H9 (cell line): Measurements from ENCODE around the gene GRK1. TPM values are rescaled to one million over a fixed set of nuclear protein-coding genes. Genes with fewer than 3 reads are reported as not detected.
"Not testable (repeated sequence)": the region's sequence is repeated elsewhere in the genome, so short reads cannot be mapped to it uniquely, and the experiment has no call there.

Experiments used
- DNase-seq: peaks from one replicate; pipeline ENCODE4 v3.0.0-alpha.2; 2017
- H2AFZ ChIP-seq: one replicate; pipeline ENCODE4 v1.6.1; 2013; ENCODE audit warnings: mild to moderate bottlenecking, low read length, control low read depth, moderate library complexity
- H2AK5ac ChIP-seq: 2 replicates; pipeline ENCODE4 v1.6.1; 2013; ENCODE audit warnings: low read length, control low read depth, mixed read lengths; ENCODE audit not compliant: insufficient read length
- H2BK120ac ChIP-seq: one replicate; pipeline ENCODE4 v1.6.1; 2013; ENCODE audit warnings: low read depth, mild to moderate bottlenecking, low read length, control low read depth, inconsistent platforms; ENCODE audit not compliant: poor library complexity, severe bottlenecking
- H2BK12ac ChIP-seq: 2 replicates; pipeline ENCODE4 v1.6.1; 2013; ENCODE audit warnings: low read length, control low read depth, mixed read lengths, low read depth; ENCODE audit not compliant: insufficient read length
- H2BK15ac ChIP-seq: 2 replicates; pipeline ENCODE4 v1.6.1; 2013; ENCODE audit warnings: low read depth, low read length, control low read depth
- H2BK20ac ChIP-seq: one replicate; pipeline ENCODE4 v1.6.1; 2013; ENCODE audit warnings: low read depth, mild to moderate bottlenecking, low read length, control low read depth, inconsistent platforms; ENCODE audit not compliant: poor library complexity, severe bottlenecking
- H2BK5ac ChIP-seq: 2 replicates; pipeline ENCODE4 v1.6.1; 2013; ENCODE audit warnings: low read length, control low read depth, mixed read lengths; ENCODE audit not compliant: insufficient read length
- H3K14ac ChIP-seq: 2 replicates; pipeline ENCODE4 v1.6.1; 2013; ENCODE audit warnings: low read length, control low read depth; ENCODE audit not compliant: insufficient read depth
- H3K18ac ChIP-seq: 2 replicates; pipeline ENCODE4 v1.6.1; 2013; ENCODE audit warnings: low read depth, mild to moderate bottlenecking, mixed read lengths, low read length, control low read depth; ENCODE audit not compliant: insufficient read length
- H3K23ac ChIP-seq: 2 replicates; pipeline ENCODE4 v1.6.1; 2013; ENCODE audit warnings: low read length, control low read depth, mixed read lengths, low read depth; ENCODE audit not compliant: insufficient read length
- H3K23me2 ChIP-seq: 2 replicates; pipeline ENCODE4 v1.6.1; 2013; ENCODE audit warnings: low read depth, mild to moderate bottlenecking, mixed read lengths, low read length, control low read depth; ENCODE audit not compliant: insufficient read length, poor library complexity, severe bottlenecking
- H3K27ac ChIP-seq: 2 replicates; pipeline ENCODE4 v1.5.1; 2013; ENCODE audit warnings: low read length, control low read depth, mixed read lengths, low read depth; ENCODE audit not compliant: insufficient read length
- H3K27me3 ChIP-seq: 2 replicates; pipeline ENCODE4 v1.6.1; 2013; ENCODE audit warnings: low read length, control low read depth, inconsistent platforms; ENCODE audit not compliant: insufficient read depth
- H3K4ac ChIP-seq: 2 replicates; pipeline ENCODE4 v1.6.1; 2013; ENCODE audit warnings: low read depth, mild to moderate bottlenecking, control low read depth, inconsistent platforms, low read length, moderate library complexity
- H3K4me1 ChIP-seq: 2 replicates; pipeline ENCODE4 v1.6.1; 2013; ENCODE audit warnings: low read length, control low read depth, inconsistent platforms; ENCODE audit not compliant: insufficient read depth
- H3K4me2 ChIP-seq: 2 replicates; pipeline ENCODE4 v1.6.1; 2013; ENCODE audit warnings: low read length, control low read depth, mixed read lengths; ENCODE audit not compliant: insufficient read length, insufficient read depth
- H3K56ac ChIP-seq: 2 replicates; pipeline ENCODE4 v1.6.1; 2013; ENCODE audit warnings: low read depth, mild to moderate bottlenecking, mixed read lengths, low read length, control low read depth; ENCODE audit not compliant: insufficient read length
- H3K79me1 ChIP-seq: 2 replicates; pipeline ENCODE4 v1.6.1; 2013; ENCODE audit warnings: low read depth, mild to moderate bottlenecking, moderate library complexity, low read length, control low read depth, inconsistent platforms; ENCODE audit not compliant: insufficient read depth, poor library complexity, severe bottlenecking
- H3K79me2 ChIP-seq: 2 replicates; pipeline ENCODE4 v1.6.1; 2013; ENCODE audit warnings: low read length, control low read depth, inconsistent platforms; ENCODE audit not compliant: insufficient read depth
- H3K9ac ChIP-seq: 2 replicates; pipeline ENCODE4 v1.6.1; 2013; ENCODE audit warnings: low read length, control low read depth, mixed read lengths; ENCODE audit not compliant: insufficient read length; ENCODE audit errors: extremely low read depth
- H3K9me3 ChIP-seq: one replicate; pipeline ENCODE4 v1.6.1; 2013; ENCODE audit warnings: low read depth, low read length, inconsistent platforms; ENCODE audit not compliant: control insufficient read depth
- H3T11ph ChIP-seq: one replicate; pipeline ENCODE4 v1.6.1; 2013; ENCODE audit warnings: mild to moderate bottlenecking, low read length, control low read depth, inconsistent platforms
- H4K20me1 ChIP-seq: one replicate; pipeline ENCODE4 v1.6.1; 2013; ENCODE audit not compliant: control insufficient read depth, insufficient read length, insufficient read depth
- H4K5ac ChIP-seq: 2 replicates; pipeline ENCODE4 v1.6.1; 2013; ENCODE audit warnings: low read depth, mild to moderate bottlenecking, mixed read lengths, low read length, control low read depth; ENCODE audit not compliant: insufficient read length
- H4K8ac ChIP-seq: replicated peaks from 2 replicates; pipeline ENCODE4 v1.6.1; 2013; ENCODE audit warnings: low read length, control low read depth, mixed read lengths, low read depth; ENCODE audit not compliant: insufficient read length
- H4K91ac ChIP-seq: 2 replicates; pipeline ENCODE4 v1.6.1; 2013; ENCODE audit warnings: low read depth, mild to moderate bottlenecking, moderate library complexity, mixed read lengths, low read length, control low read depth; ENCODE audit not compliant: insufficient read length
- H3K27ac Mint-ChIP-seq, 3 experiments: 2 replicates in 2 of 3; 3 replicates in 1 of 3; pipeline ENCODE4 v1.8.0; 2020 to 2021; ENCODE audit warnings: mixed read lengths in 3 of 3, mild to moderate bottlenecking in 1 of 3, moderate library complexity in 1 of 3
- H3K27me3 Mint-ChIP-seq: 2 replicates; pipeline ENCODE4 v1.8.0; 2021; ENCODE audit warnings: low read depth, mild to moderate bottlenecking, moderate library complexity, mixed read lengths
- H3K36me3 Mint-ChIP-seq, 3 experiments: 2 replicates in 2 of 3; 3 replicates in 1 of 3; pipeline ENCODE4 v1.8.0; 2020 to 2021; ENCODE audit warnings: low read depth in 3 of 3, mixed read lengths in 3 of 3; ENCODE audit not compliant: insufficient read depth in 1 of 3
- H3K4me1 Mint-ChIP-seq, 2 experiments: 2 replicates each; pipeline ENCODE4 v1.8.0; 2020; ENCODE audit warnings: mixed read lengths in 2 of 2
- H3K4me3 Mint-ChIP-seq, 2 experiments: 2 replicates in 1 of 2; 3 replicates in 1 of 2; pipeline ENCODE4 v1.8.0; 2020 to 2021; ENCODE audit warnings: mild to moderate bottlenecking in 2 of 2, mixed read lengths in 2 of 2, moderate library complexity in 1 of 2
- H3K9me3 Mint-ChIP-seq, 2 experiments: 2 replicates in 1 of 2; 3 replicates in 1 of 2; pipeline ENCODE4 v1.8.0; 2020; ENCODE audit warnings: mild to moderate bottlenecking in 2 of 2, mixed read lengths in 2 of 2, moderate library complexity in 1 of 2
- WGBS: extraction: QIAGEN DNeasy Blood & Tissue Kit; methylation state at CpG from one replicate; pipeline ENCODE4 v1.1.7; 2013; ENCODE audit warnings: missing lambda C conversion rate, low lambda C conversion rate, mixed read lengths; ENCODE audit not compliant: insufficient read length; ENCODE audit errors: extremely low coverage; 5-methylcytosine and 5-hydroxymethylcytosine counted together
- total RNA-seq: library from RNA; stranded (reverse); gene quantifications from 2 replicates; pipeline ENCODE4 v1.2.1, GENCODE V29; 2021

GRK1 gene
- total RNA-seq, 1 experiment from 2014 or later = 0.31 TPM

- no CpG with 5 or more reads among the region's 54 CpGs for WGBS
- not testable (repeated sequence) for H2AFZ ChIP-seq, DNase-seq
These were observed 59.2 kb downstream of the GRK1 start for GRCh38 chr13:113726106-113726821.

More at GRCh38 chr13:113726106-113726821, 59.2 kb downstream of the GRK1 start:
- H3K36me3 Mint-ChIP-seq, H3K27ac ChIP-seq, H3T11ph ChIP-seq, H3K9me3 Mint-ChIP-seq, H3K23ac ChIP-seq, H4K5ac ChIP-seq, H3K79me2 ChIP-seq, H4K8ac ChIP-seq, H3K79me1 ChIP-seq, H3K27ac Mint-ChIP-seq, H3K27me3 ChIP-seq, H2BK15ac ChIP-seq, H3K9me3 ChIP-seq, H3K27me3 Mint-ChIP-seq, H4K20me1 ChIP-seq, H2BK20ac ChIP-seq, H3K4ac ChIP-seq, H3K4me1 ChIP-seq, H3K18ac ChIP-seq, H2BK5ac ChIP-seq, H4K91ac ChIP-seq, H2BK120ac ChIP-seq, H3K4me2 ChIP-seq, H2BK12ac ChIP-seq, H2AK5ac ChIP-seq, H3K9ac ChIP-seq, H3K56ac ChIP-seq, H3K23me2 ChIP-seq: not testable (repeated sequence)
- H3K14ac ChIP-seq = peak overlapping the region; percentile 85; the same call in 1 of the 2 replicates
- H3K4me1 Mint-ChIP-seq = peaks cover 15 to 18% of the 10 kb centered on the region in 2 experiments
- peak overlapping the region; percentile 46 to 48; a peak in 4 of 5 replicates for H3K4me3 Mint-ChIP-seq
